Breast epithelium (tissue), 4 donors: ENCODE data around the gene UNC79. TPM values are rescaled to one million over a fixed set of nuclear protein-coding genes. Genes with fewer than 3 reads are reported as not detected.

ENCODE experiments used
- DNase-seq, 2 donors: peaks; one replicate each; pipeline ENCODE4 v3.0.0-alpha.2; 2019; ENCODE audit warnings: low spot score in 2 of 2
- H3K27ac ChIP-seq, 2 donors: fragments of 200-600 bp; sonication (generic) in 1 of 2; one replicate each; pipeline ENCODE4 v1.5.1; 2016 to 2019; ENCODE audit warnings: mild to moderate bottlenecking in 1 of 2
- H3K27me3 ChIP-seq, 2 donors: fragments of 200-600 bp; sonication (generic) in 1 of 2; one replicate each; pipeline versions ENCODE4 v1.5.1 to v1.6.0; 2017 to 2019; ENCODE audit warnings: control low read depth in 1 of 2, mild to moderate bottlenecking in 1 of 2
- H3K36me3 ChIP-seq: fragments of 200-600 bp; one replicate; pipeline ENCODE4 v1.5.1; 2019
- H3K4me1 ChIP-seq, 2 donors: fragments of 200-600 bp; sonication (generic); one replicate each; pipeline ENCODE4 v1.5.1; 2016 to 2019; ENCODE audit warnings: control low read depth in 1 of 2
- H3K4me3 ChIP-seq, 3 donors: fragments of 200-600 bp; sonication (generic); 1 replicate in 2 of 3; 2 replicates in 1 of 3; pipeline ENCODE4 v1.5.1; 2016 to 2019; ENCODE audit warnings: mild to moderate bottlenecking in 3 of 3, moderate library complexity in 2 of 3
- H3K9me3 ChIP-seq, 2 donors: fragments of 200-600 bp; sonication (generic) in 1 of 2; one replicate each; pipeline ENCODE4 v1.5.1; 2016 to 2019; ENCODE audit warnings: control low read depth in 1 of 2
- POLR2A ChIP-seq: fragments of 450-650 bp; IDR thresholded peaks from one replicate; pipeline ENCODE4 v1.6.1; 2016; ENCODE audit warnings: antibody characterized with exemption, mild to moderate bottlenecking, moderate library complexity
- POLR2AphosphoS5 ChIP-seq, 3 donors: sonication (generic); formaldehyde crosslinking; IDR thresholded peaks; one replicate each; pipeline ENCODE4 v1.6.1; 2017; ENCODE audit warnings: antibody characterized with exemption in 3 of 3
- intact Hi-C: fragments of 100-400 bp; cut with DNase I; formaldehyde crosslinking; loops from one replicate; pipeline ENCODE4 v1.15.1; 2023; ENCODE audit warnings: low total_unique reads
- total RNA-seq, 3 donors: library from RNA; depleted of rRNA; stranded (reverse); fragments of >200 nt; gene quantifications; one replicate each; pipeline ENCODE4 v1.1.0, GENCODE V29; 2016
- TF ChIP-seq, protein P1 (sequence below), 3 donors: fragments of 450-650 bp; IDR thresholded peaks; one replicate each; pipeline ENCODE4 v1.5.1; 2016 to 2017; ENCODE audit warnings: antibody characterized with exemption in 3 of 3, mild to moderate bottlenecking in 3 of 3, moderate library complexity in 3 of 3

UNC79 gene
- total RNA-seq, 3 donors from 2014 or later, result 0.29 to 0.32 TPM; not detected in 1

DNA sequence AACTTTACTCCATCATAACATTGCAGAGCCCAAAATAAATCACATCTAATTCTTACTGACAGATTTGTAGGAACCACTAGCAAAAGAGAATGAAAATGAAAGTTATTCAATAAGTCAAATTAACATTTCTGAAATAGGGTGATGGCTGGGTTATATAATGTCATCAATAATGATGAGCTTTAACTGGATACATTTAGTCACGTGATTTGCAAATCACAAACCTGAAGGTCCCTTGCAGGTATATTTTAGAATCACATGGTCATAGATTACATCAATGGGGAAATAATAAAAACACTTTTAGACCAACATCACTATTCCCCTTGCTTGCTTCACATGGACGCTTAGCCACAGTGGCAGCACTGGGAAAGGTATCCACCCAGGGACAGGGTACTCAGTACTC lies 270.8 kb downstream of the UNC79 start:
- no peak overlapping the region for H3K4me3 ChIP-seq
- TF ChIP-seq, protein P1, sequence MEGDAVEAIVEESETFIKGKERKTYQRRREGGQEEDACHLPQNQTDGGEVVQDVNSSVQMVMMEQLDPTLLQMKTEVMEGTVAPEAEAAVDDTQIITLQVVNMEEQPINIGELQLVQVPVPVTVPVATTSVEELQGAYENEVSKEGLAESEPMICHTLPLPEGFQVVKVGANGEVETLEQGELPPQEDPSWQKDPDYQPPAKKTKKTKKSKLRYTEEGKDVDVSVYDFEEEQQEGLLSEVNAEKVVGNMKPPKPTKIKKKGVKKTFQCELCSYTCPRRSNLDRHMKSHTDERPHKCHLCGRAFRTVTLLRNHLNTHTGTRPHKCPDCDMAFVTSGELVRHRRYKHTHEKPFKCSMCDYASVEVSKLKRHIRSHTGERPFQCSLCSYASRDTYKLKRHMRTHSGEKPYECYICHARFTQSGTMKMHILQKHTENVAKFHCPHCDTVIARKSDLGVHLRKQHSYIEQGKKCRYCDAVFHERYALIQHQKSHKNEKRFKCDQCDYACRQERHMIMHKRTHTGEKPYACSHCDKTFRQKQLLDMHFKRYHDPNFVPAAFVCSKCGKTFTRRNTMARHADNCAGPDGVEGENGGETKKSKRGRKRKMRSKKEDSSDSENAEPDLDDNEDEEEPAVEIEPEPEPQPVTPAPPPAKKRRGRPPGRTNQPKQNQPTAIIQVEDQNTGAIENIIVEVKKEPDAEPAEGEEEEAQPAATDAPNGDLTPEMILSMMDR (IDR thresholded peaks at IDR 0.05), result no peak
- no peak for TF ChIP-seq POLR2AphosphoS5 (IDR thresholded peaks at IDR 0.05)
- TF ChIP-seq POLR2A, result no peak
- no peak overlapping the region for H3K27ac ChIP-seq
- peaks cover 0 to 14% of the 10 kb centered on the region in 2 donors for H3K9me3 ChIP-seq
- DNase-seq, result no peak
- no peaks in the 10 kb centered on the region for H3K27me3 ChIP-seq
- no peaks in the 10 kb centered on the region for H3K36me3 ChIP-seq
- intact Hi-C loops, result no loop called here
- H3K4me1 ChIP-seq, result no peaks in the 10 kb centered on the region

DNA sequence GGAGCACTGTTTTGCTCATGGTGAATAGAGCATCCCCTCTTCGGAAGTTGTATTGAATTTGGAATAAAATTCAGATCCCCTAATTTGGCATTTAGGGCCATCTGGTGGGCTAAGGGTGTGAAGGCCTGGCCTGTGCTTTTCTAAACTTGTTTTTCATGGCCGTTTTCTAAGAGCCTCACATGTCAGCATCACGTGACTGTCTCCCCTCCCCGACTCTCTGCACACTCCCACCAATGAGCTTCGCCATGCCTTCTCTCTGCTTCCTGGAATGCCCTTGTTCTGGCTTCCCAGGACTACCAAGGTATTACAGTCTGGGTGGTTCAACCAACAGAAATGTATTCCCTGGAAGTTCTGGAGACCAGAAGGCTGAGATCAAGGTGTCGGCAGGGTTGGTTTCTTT lies 272.2 kb downstream of the UNC79 start:
- peaks cover 0 to 8% of the 10 kb centered on the region in 2 donors for H3K9me3 ChIP-seq
- TF ChIP-seq POLR2A (no peak), POLR2AphosphoS5 (IDR thresholded peaks at IDR 0.05) (no peak)
- TF ChIP-seq, protein P1 (IDR thresholded peaks at IDR 0.05), result no peak
- intact Hi-C loops, result no loop called here

DNA sequence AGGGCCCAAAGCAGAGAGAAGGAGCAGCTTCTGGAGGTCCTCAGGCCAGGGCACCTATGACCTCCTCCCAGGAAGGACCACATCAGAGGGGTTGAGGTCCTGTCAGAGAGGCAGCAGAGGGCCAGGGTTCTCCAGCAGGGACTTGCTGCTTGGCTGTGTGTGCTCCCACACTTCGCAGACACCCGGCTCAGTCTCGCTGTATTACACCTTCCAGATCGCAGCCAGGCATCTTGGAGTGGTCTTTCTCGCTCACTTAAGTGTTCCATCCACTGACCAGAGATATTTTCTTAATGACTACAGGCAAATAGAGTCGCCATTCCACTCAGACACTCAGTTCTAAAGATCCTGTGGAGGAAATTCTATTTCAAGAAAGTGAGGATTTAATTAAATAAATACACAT lies 273.2 kb downstream of the UNC79 start:
- intact Hi-C loops, result no loop called here
- DNase-seq, result no peak
- H3K9me3 ChIP-seq, result peaks cover 0 to 6% of the 10 kb centered on the region in 2 donors
- TF ChIP-seq, protein P1 (IDR thresholded peaks at IDR 0.05), result no peak
- TF ChIP-seq POLR2A, result no peak
- no peak for TF ChIP-seq POLR2AphosphoS5 (IDR thresholded peaks at IDR 0.05)
- no peaks in the 10 kb centered on the region for H3K36me3 ChIP-seq
- no peaks in the 10 kb centered on the region for H3K4me1 ChIP-seq
- no peak overlapping the region for H3K27ac ChIP-seq
- H3K4me3 ChIP-seq, result no peak overlapping the region
- H3K27me3 ChIP-seq, result no peaks in the 10 kb centered on the region

More for the DNA sequence above, 272.2 kb downstream of the UNC79 start:
- H3K4me3 ChIP-seq, result no peak overlapping the region
- H3K27ac ChIP-seq, result no peak overlapping the region
- no peaks in the 10 kb centered on the region for H3K4me1 ChIP-seq
- H3K36me3 ChIP-seq, result no peaks in the 10 kb centered on the region
- DNase-seq, result no peak
- H3K27me3 ChIP-seq, result no peaks in the 10 kb centered on the region

DNA sequence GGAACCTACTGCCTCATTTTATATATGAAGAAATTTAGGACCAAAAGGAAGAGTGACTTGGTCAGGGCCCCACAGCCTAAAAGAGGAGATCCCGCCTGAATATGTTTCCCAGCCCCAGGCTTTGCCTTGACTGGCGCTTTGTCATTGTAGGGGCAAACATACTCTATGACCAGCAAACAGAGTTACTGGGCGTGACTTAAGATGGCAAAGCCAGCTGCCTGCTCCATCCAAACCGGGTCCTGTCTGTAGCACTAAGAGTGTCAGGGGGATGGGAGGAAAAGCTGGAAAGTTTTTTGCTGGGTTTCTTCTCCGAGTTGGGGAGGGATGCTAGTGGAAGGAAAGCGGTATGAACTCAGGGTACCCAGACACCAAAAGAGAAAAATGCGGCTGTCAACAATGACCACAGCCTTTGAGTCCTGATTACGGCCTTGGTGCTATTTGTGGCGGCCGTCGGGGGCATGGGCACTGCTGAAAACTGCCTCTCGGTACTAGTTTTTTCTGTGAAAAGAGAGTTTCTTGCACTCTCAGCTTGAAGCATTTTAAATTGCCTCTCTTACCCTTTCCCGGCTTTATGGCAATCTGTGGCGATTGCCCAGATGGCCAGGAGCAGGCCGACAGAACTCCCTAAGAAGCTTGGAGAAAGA lies 274.9 kb downstream of the UNC79 start:
- H3K4me1 ChIP-seq, result no peaks in the 10 kb centered on the region

DNA sequence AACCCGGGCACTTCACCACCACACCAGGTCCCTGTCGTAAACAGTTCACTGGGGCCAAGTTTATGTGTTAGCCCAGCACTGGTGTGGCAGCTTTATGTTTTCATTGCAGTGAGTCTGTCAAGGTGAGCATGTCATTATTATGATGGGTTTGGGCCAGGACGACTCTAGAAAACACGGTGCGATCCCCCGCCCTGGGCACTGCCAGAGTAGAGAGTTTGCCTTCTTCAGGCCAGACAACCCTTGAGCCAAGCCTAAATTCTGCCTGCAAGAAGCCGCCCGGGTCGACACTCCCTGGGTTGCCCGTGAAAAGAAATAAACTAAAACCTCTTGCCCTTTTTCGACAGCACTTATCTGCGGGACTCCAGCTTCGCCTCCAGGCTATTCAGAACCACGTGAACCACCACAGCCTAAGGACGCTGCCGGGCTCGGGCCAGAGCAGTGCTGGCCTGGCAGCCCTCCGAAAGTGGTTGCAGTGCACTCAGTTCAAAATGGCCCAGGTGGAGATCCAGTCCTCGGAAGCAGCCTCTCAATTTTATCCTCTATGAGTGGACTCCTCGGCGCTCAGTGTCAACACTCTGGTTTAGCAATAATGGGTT lies 275.7 kb downstream of the UNC79 start:
- no peak overlapping the region for H3K4me3 ChIP-seq
- TF ChIP-seq, protein P1 (IDR thresholded peaks at IDR 0.05), result no peak
- no peak for TF ChIP-seq POLR2AphosphoS5 (IDR thresholded peaks at IDR 0.05)
- TF ChIP-seq POLR2A, result no peak
- no peaks in the 10 kb centered on the region for H3K9me3 ChIP-seq
- H3K27me3 ChIP-seq, result no peaks in the 10 kb centered on the region
- no peaks in the 10 kb centered on the region for H3K4me1 ChIP-seq
- no peaks in the 10 kb centered on the region for H3K36me3 ChIP-seq
- H3K27ac ChIP-seq, result no peak overlapping the region
- DNase-seq, result no peak
- intact Hi-C loops, result no loop called here

More for the DNA sequence above, 274.9 kb downstream of the UNC79 start:
- no peak for DNase-seq
- no peak for TF ChIP-seq POLR2AphosphoS5 (IDR thresholded peaks at IDR 0.05)
- TF ChIP-seq, protein P1 (IDR thresholded peaks at IDR 0.05), result no peak
- intact Hi-C loops, result no loop called here
- Histone ChIP-seq H3K4me3 (no peak overlapping the region), H3K9me3 (peaks cover 0 to 1% of the 10 kb centered on the region in 2 donors), H3K36me3 (no peaks in the 10 kb centered on the region), H3K27me3 (no peaks in the 10 kb centered on the region), H3K27ac (no peak overlapping the region)
